Activated gamma-delta T cell treated with anti-CD3 and anti-CD28 coated beads, Interleukin-2, amount 50 U/mL, for 16 hours (primary cell): ENCODE results near the gene IL5RA.

Source experiments
- DNase-seq: peaks from one replicate; pipeline ENCODE4 v3.0.0-alpha.2; 2020; ENCODE audit warnings: low read depth

The IL5RA gene

DNA sequence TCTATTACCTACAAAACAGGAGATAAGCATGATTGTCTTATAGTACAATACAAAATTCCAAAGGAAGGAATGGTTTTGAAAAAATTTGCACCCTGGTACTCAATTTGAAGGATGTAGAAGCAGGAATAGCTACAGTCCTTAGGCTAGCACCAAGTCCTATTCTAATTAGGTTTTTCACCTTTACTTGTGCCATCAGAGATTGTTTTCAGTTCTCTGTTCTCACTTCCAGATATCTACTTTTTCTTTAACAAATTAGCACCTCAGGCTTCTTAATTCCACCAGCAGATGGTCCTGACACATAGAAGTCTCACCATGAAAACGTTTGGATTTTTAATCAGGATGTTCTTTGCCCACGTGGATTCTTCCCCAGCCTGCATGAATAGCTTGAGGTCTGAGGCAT lies 43.8 kb downstream of the IL5RA start:
- DNase-seq = no peak

DNA sequence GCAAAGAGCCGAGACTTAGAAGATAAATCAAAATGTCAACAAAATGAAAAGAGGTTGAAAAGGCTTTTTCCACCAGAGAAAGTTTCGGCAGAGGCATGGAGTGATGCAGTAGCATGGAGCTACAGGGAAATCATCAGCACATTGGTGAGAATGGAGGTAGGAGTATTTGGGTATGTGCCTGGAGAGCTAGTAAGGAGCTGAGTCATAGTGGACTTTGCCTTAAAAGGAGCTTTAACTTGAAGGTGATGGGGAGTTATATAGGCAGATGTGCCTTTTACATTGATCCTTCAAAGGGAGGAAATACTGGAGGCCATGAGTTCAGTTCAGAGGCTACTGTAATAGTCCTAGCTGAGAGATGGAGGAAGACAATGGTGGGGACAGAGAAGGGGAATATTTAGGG lies 44.3 kb downstream of the IL5RA start:
- no peak for DNase-seq

GRCh38 chr3:3064297-3064696 lies 45.9 kb downstream of the IL5RA start:
- no peak for DNase-seq

GRCh38 chr3:3059645-3060044 lies 50.5 kb downstream of the IL5RA start:
- no peak for DNase-seq

GRCh38 chr3:3053974-3054373 lies 56.2 kb downstream of the IL5RA start:
- no peak for DNase-seq

DNA sequence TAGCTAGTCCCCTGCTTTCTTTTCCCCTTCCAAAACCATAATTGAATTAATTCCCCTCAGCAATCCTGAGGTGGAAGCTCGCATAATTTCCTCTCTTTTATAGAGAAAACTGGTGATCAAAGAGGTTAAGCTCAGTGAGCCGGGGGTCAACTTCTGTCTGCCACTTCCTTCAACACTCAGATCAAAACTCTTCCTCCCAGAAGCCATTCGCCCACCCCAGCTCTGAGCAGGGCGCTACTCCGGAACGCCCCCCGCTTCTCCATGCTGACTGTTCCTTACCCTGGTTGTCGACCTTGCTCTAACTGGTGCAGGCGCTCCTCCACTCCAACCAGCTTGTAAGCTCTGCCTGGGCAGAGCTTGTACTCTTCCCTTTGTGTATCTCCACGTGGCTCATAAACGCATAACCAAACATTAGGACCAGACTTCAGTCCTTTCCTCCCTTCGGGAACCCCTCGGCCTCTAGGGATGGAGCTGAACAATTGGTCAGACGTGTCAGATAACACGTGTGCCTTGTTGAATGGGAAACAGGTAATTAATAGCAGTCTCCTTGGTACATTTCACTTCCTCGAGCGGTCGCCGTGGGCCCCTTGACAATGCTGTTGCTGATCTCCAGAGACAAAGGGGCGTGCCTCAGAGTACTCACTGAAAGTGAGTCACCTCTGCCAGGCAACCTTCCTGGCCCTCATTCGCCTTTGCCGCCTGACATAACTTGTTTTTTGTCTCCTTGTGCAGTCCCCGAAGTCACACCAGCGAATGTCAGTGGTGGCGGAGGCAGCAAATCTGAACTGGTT lies 71.8 kb downstream of the IL5RA start:
- no peak for DNase-seq

DNA sequence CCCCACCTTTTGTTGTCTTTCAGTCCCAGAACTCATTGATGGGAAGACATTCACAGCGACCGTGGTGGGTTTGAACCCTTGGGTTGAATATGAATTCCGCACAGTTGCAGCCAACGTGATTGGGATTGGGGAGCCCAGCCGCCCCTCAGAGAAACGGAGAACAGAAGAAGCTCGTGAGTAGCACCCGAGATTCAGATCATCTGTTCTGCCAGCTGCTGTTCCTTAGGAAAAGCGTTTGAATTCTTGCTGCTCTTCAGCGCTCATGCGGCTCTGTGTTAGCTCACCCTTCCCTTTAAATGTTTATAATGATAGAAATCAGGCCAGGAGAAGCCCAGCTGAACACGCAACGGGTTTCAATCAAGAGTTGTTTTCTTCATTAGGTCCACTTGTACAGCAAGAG lies 73.0 kb downstream of the IL5RA start:
- no peak for DNase-seq

DNA sequence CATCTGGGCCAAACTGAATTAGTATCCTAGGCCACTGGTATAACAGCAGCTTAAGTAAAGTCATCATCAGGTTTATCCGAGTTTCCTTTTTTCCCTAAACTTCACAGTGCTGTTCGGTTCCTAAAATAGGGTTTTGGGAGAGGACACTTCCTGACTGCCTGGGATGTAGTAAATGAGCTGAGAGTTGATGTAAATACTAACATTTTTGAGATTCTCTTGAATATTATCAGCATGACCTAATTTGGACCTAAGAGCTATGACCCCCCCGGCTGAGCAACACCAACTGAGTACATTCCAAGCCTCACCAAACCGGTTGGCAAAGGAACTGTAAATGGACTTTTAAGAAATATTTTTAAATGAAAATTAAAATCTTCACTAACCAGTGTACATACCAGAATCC lies 78.8 kb downstream of the IL5RA start:
- no peak for DNase-seq

DNA sequence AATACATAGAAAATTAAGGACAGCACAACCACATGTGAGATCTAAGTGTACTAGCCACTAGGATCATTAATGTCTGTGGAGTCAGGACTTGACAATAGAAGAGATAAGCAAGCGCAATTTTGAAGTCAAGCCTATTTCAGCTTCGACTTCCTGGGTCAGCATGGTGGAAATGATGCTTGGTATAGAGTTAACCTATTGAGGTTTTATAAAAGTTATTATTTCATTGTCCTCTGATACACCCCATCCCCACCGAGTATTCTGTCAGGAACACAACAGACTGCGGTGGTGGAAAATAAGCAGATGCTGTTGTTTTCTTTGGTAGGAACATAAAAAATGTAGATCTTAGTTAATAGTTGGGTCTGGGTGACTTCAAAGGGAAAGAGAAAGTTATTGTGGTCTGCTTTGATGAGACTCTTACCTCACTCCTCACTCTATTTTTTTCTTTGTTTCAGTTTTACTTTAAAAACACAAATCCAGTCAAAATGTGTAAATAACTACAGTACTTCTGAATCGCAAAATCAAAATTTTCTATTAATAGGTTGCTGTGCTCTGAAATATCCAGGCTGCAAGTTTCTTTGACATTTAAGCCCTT lies 82.1 kb downstream of the IL5RA start:
- DNase-seq = no peak

GRCh38 chr3:3023111-3023745 lies 86.9 kb downstream of the IL5RA start:
- DNase-seq = no peak

GRCh38 chr3:3020209-3020608 lies 90.0 kb downstream of the IL5RA start:
- no peak for DNase-seq
